GM19463 (cell line): ENCODE measurements around the gene PDAP1.
"Not testable (repeated sequence)": the region's sequence is repeated elsewhere in the genome, so short reads cannot be mapped to it uniquely, and the experiment has no call there.

Experiments used
- ATAC-seq: cut with Tn5 transposase; IDR thresholded peaks from one replicate; pipeline ENCODE4 v1.9.1; 2021; ENCODE audit warnings: mild to moderate bottlenecking, moderate library complexity; ENCODE audit not compliant: unreplicated experiment

PDAP1 gene

DNA sequence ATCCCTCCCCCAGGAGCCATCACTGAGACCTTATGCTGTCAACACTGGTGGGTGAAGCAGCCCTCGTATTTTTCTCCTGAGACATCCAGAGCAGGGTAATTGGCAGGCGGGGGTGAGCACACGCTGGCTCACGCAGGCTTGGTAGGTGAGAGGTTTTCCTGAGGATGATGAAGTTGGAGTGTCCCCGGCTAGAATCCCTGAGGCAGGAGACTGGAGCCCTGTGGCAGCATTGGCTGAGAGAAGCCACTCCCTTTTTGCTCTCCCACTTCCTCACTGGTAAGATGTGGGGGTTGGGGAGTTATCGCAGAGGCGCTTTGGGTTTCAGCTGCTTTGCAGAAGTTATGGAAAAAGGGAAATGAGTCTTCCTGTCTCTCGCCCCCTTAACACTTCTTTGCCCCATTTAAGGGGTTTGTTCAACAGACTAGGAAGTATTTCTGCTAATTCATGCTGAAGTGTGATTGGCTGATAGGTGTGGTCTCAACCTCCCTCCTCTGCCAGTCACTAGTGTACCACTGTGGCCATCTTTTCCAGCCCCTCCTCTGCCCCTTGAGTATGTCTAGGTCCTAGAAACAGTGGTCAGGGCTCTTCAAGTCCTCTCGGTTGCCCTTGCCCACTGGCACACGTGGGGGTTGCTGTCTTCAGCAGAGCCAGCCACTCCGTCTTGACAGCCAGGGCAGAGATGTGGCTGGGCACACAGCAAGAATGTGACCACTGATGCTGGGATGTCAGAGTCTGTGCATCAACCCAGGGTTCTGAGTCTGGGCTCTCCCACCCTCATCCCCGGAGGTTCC, 28.2 kb downstream of the PDAP1 start:
- peak; percentile 32 for ATAC-seq

DNA sequence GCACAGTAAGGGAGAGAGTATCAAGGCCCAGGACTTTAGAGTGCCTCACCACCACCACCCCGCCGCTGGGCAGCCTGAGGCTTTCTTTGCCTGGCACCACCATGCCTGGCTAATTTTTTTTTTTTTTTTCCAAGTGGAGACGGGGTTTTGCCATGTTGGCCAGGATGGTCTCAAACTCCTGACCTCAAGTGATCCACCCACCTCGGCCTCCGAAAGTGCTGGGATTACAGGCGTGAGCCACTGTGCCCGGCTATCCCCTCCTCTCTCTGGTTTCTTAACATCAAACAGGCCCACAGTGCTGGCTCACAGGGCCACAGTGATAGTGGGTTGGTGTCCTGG, 28.7 kb downstream of the PDAP1 start:
- ATAC-seq: not testable (repeated sequence)

DNA sequence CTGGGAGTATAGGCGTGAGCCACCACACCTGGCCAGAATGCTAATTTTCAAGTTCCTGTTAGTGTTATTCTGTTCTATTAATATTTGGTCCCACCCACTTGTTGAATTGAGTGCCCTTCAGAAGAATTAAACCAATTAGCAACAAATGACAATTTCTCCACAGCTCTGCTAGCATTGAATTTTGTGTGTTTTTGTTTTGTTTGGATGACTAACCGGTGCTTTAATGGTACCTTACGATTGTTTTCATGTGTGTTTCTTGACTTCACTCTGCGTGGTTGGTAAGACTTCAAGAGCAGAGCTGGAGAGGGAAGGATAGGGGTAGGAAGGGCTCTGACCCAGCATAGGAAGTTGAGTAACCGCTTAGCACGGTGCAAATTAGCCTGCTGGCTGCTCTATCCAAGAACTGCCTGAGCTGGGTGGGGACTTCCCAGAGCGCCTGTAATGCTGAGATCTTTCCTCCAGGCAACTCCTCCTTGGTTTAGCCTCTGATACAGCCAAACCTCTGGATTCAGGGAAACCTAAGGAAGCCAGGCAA, 29.3 kb downstream of the PDAP1 start:
- peak; percentile 13 for ATAC-seq

DNA sequence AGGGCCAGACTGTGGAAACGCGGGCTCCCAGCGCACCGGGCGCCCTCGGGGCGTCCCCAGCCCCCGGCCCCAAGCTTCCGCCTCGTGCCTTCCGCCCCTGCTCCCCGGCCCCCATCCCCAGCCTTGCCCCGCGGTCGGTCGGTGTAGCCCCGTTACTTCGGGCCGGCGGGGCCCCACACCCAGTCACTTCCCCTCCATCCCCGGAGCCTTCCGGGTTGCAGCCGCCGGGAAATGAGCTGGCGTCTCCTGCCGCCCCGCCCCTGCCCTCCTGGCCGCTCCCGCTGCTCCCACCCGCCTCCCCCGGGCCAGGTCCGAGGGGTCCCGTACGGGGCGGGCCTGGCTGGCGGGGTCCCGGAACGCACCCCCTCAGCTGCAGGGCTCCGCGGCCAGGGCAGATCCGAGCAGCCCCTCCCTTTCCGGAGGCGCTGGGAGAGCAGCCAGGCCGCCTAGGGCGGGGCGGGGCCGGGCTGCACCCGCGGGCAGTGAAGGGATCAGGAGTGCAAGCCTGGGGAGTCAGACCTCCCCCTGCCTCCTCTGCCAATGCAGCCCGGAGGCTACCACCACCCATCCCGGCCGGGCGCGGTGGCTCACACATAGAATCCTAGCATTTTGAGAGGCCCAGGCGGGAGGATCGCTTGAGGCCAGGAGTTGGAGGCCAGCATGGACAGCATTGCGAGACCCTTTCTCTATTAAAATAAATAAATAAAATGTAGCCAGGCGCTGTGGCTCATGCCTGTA, 33.2 kb downstream of the PDAP1 start:
- ATAC-seq: peak; percentile 49

DNA sequence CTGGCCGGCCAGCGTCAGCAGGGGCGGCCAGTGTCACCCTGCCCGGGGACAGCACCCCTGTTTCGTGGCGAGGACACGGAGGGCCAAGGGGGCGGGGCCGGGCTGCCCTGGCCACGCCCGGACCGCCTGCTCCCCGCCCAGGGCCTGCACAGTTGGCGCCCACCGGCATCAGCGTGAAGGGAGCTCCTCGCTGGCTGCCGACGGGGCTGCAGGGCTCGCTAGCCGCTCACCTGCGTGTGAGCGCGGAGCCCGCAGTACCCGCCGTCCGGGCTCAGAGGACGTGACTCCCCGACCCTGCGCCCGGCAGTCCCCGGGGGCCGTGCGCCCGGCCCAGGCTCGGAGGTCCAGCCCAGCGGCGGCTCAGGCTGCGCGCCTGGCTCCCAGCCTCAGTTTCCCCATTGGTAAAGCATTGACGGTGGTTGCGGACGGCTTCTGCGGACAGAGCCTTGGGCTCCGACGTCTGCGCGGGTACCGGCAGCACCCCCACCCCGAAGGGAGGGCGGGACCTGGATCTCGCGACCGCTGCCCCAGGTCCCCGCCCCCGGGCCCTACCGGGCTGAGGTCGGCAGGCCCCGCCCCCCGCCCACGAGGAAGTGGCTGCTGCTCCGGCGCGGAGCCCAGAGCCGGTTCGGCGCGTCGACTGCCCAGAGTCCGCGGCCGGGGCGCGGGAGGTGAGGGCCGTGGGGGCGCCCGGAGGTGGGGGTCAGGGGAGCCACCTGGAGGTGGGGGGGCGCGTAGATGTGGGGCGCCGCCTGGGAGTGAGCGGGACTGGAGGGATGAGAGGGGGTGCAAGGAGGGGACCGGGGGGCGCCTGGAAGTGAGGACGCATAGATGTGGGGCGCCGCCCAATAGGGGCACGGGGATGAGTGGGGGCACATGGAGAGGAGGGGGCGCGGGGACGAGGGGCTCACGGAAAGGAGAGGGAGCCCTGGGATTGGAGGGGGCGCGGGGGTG, 34.0 kb downstream of the PDAP1 start, which contains the start of gene ARPC1B:
Gene ARPC1B, plus strand, starts transcription at position 620 of the 954 bp plus-strand sequence. CDS start 10,985 bp downstream, outside the sequence.
- ATAC-seq: peak; percentile 58

DNA sequence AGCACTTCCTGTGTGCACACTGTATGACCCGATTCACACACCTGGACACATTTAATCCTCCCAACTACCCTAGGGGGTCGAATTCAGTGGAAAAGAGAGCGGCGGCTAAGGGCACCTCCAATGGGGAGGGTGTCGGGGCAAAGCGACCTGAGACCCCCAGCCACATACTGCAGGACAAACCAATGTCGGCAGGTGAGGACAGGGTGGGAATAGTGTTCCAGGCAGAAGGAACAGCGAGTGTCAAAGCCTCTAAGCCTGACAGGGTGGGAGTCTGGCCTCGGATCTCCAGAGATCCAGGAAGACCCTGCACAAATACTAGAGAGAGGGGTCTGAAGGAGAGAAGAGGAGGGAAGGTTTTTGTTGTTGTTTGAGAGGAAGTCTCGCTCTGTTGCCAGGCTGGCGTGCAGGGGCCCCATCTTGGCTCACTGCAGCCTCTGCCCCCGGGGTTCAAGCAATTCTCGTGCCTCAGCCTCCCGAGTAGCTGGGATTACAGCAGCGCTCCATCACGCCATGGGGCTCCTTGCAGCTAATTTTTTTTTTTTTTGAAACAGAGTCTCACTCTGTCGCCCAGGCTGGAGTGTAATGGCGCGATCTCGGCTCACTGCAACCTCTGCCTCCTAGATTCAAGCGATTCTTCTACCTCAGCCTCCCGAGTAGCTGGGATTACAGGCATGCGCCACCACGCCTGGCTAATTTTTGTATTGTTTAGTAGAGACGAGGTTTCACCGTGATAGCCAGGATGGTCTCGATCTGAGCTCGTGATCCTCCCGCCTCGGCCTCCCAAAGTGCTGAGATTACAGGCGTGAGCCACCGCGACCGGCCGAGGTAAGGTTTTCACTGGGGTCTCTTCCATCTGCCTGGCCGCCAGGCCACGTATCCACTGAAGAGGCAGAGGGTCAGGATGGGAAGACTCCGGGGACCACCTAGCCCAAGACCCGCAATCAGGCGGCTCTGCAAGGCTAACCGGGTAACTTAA, 35.0 kb downstream of the PDAP1 start:
- ATAC-seq: no peak

DNA sequence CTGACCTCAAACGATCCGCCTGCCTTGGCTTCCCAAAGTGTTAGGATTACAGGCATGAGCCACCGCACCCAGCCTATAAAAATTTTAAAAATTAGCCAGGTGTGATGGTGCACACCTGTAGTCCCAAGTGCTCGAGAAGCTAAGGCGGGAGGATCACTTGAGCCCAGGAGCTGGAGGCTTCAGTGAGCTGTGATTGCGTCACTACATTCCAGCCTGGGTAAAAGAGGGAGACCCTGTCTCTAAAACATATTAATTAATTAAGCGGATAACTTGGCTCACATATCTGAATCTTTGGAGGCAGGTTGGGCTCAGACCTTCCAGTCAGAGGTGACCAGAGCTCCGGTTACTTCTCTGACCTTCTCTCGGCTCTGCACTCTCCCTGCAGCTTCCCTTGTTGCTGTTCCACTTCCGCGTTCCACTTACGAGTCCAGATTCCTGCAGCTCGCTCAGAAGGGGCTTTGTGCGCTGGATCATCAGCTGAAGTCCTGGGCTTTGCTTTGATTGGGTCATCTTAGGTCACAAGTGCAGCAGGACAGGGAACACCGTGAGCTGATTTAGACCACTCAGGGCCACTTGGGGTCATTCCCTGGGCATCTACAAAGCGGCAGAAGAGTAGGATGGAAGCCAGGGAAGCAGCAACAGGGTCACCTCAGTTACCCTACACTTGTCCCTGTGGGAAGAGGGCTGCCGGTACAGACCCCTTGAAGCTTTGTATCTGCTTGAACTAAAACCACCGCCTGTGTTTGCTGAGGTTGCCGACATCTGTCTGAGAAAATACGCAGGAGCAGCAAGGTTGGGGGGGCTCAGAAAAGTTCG, 35.9 kb downstream of the PDAP1 start:
- no peak for ATAC-seq

DNA sequence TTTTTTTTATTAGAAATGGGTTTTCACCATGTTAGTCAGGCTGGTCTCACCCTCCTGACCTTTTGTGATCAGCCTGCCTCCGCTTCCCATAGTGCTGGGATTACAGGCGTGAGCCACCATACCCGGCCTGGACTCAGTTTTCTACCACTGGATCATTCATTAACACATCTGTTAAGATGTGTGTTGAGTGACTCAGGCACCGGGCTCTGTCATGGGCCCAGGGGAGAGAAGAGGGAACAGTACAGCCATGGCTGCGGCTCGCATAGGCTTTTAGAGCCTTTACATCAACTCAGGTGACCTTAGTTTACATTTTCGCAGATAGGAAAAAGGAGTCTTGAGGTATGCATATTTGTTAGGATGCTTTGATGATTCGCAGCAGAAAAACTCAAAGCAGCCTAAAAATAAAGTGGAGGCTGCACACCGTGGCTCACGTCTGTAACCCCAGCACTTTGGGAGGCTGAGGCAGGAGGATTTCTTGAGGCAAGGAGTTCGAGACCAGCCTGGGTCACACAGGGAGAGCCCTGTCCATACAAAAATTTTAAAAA, 36.9 kb downstream of the PDAP1 start:
- no peak for ATAC-seq

DNA sequence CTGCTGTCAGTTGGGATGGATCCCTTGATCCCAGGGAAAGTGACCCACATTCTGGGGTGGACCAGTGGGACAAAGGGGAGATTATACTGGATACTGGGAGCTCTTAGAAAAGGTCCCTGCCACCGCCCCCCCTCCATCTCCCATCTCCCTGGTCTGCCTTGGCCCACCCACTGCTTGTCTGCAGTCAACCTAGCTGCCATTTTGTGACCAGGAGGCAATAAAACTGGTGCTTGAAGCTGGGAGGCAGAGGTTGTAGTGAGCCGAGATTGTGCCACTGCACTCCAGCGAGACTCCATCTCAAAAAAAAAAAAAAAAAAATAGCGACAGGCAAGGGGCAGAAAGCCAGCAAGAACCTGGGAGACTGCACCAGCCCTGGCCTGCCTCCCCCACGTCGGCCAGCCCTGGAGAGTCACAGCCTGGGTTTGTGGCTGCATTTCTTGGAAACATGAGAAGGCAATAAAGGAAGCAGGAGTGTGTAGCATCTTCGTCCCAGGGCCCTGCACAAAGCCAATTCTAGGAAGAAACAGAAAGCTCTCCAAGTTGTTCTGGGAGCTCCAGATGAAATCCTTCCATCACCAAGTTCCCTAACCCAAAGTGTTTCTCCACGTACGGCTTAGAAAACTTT, 38.5 kb downstream of the PDAP1 start:
- ATAC-seq: no peak

DNA sequence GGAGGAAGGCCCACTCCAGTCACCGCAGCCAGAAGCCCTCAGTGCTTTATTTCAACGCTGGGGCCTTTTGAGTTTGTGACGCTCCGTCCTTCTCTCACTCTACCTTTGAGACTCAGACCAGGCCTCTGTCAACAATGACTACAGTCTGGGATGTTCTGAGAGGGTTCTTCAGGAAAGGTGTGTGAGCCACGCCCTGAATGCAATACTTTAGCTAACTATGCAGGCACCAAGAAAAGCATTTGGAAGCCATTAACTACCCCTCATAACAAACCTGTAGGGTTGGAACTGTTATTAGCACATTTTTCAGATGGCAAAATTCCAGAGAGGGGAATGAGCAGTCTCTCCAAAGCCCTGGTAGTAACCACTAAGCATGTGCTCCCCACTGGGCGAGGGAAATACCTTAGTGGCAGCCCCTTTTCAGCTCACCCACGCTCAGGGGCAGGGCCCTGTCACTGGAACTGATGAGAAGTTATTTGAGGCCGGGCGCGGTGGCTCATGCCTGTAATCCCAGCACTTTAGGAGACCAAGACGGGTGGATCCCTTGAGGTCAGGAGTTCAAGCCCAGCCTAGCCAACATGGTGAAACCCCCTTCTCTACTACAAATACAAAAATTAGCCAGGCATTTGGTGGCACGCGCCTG, 39.5 kb downstream of the PDAP1 start:
- ATAC-seq: no peak

DNA sequence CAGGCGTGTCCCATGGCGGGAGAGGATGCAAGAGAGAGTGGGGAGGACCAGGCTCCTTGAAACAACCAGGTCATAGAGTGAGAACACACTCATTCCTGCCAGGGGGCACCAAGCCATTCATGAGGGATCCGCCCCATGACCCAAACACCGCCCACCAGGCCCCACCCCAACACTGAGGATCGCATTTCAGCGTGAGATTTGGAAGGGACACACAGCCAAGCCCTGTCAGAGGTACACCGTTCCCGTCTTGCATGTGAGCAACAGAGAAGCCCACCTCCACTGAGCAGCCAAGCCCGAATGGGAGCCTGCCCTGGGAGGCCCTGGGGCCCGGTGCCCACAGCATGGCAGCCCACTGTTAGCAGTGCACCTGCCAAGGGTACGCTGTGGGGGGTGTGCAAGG, 41.8 kb downstream of the PDAP1 start:
- no peak for ATAC-seq

DNA sequence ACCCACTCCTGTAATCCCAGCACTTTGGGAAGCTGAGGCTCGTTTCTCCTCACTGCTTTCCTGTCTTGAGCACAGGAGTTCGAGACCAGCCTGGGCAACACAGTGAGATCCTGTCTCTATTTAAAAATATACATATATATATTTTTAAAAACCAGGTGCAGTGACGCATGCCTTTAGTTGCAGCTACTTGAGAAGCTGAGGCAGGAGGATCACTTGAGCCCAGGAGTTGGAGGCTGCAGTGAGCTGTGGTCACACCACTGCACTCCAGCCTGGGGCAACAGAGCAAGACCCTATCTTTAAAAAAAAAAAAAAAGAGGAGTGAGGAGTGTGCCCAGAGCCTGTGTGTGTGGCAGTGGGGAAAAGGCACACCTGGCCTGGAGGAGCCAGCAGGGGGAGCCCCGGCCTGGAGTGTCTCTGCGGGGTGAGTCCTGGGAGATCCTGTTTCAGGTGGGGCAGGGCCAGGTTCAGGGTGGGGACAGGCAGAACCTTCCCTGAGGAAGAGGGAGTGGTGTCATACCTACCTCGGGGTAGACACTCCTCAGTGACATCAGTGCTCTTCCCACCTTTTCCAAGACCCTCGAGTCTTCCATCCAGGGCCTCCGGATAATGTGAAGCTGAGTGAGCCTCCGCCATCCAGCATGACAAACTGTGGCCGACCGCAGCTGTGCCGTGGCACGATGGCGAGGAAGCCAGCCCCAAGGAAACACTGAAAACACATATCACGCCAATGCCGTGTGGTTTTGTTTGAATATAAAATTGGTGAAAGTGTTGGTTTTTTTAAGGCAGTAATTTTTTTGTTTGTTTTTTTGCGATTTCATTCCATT, 42.9 kb downstream of the PDAP1 start:
- no peak for ATAC-seq

DNA sequence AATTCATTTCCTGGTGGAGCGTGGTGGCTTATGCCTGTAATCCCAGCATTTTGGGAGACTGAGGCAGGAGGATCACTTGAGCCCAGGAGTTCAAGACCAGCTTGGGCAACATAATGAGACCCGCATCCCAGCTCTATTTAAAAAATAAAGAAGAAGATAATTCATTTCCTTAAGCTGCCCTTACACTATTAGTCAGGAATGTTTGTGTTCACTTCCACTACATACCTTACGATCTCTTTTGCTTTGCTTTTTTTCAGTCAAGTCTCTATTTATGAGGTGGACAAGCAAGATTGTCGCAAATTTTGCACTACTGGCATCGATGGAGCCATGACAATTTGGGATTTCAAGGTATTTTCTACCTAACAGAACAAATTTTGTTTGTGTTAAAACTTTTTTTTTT, 45.1 kb downstream of the PDAP1 start:
- ATAC-seq: no peak

DNA sequence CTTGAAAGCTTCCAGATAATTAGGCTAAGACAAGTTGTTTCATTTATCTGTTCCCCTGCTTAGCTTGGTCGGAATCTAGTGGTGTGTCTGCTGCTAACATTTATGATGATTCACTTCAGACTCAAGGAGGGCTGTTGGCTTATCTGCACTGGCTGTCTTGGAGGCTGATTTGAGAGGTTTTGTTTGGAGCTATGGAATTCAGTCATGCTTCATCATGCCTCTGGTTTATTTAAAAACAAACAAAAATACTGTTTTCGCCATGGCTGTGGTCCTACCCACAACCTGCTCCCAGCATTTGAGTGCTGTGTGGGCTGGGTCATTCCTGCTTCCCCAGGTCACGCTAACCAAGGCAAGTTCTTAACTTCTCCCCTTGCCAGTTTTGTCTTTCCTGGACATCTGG, 45.6 kb downstream of the PDAP1 start:
- no peak for ATAC-seq

DNA sequence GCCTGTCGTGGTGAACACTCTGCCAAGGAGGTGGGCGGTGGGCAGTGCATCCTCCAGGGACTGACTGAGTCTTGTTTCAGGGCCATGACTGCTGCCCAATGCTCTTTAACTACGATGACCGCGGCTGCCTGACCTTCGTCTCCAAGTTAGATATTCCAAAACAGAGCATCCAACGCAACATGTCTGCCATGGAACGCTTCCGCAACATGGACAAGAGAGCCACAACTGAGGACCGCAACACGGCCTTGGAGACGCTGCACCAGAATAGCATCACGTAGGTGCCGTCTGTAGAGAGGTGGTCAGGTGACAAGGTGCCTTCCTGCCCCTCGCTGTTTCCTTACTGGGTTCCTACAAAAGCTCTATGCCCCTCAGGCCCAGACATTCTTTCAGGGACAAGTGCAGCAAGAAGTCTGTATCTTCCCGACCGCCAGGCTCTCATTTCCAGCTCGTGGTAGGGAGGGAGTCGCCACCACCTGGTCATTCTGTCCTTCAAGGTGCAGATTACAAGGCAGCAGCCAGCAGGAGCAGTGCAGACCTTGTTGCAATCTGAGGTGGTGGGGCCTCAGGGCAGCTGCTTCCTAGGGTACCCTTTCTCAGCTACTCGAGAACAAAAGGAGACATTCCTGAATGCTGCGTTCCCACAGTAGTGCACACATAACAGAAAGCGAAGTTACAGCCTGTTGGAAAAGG, 48.8 kb downstream of the PDAP1 start:
- no peak for ATAC-seq

DNA sequence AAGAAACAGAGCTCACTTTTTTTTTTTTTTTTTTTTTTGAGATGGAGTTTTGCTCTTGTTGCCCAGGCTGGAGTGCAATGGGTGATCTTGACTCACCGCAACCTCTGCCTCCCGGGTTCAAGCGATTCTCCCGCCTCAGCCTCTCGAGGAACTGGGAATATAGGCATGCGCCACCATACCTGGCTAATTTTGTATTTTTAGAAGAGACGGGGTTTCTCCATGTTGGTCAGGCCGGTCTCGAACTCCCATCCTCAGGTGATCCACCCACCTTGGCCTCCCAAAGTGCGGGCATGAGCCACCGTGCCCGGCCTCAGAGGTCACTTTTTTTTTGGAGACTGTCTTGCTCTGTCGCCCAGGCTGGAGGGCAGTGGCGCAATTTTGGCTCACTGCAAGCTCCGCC, 49.9 kb downstream of the PDAP1 start:
- ATAC-seq: not testable (repeated sequence)
